H9 (cell line): ENCODE data around the gene TTBK1. TPM values are rescaled to one million over a fixed set of nuclear protein-coding genes. Genes with fewer than 3 reads are reported as not detected.

Experiments used
- DNase-seq: peaks from one replicate; pipeline ENCODE4 v3.0.0-alpha.2; 2017
- H2AFZ ChIP-seq: one replicate; pipeline ENCODE4 v1.6.1; 2013; ENCODE audit warnings: mild to moderate bottlenecking, low read length, control low read depth, moderate library complexity
- H2AK5ac ChIP-seq: 2 replicates; pipeline ENCODE4 v1.6.1; 2013; ENCODE audit warnings: low read length, control low read depth, mixed read lengths; ENCODE audit not compliant: insufficient read length
- H2BK120ac ChIP-seq: one replicate; pipeline ENCODE4 v1.6.1; 2013; ENCODE audit warnings: low read depth, mild to moderate bottlenecking, low read length, control low read depth, inconsistent platforms; ENCODE audit not compliant: poor library complexity, severe bottlenecking
- H2BK12ac ChIP-seq: 2 replicates; pipeline ENCODE4 v1.6.1; 2013; ENCODE audit warnings: low read length, control low read depth, mixed read lengths, low read depth; ENCODE audit not compliant: insufficient read length
- H2BK15ac ChIP-seq: 2 replicates; pipeline ENCODE4 v1.6.1; 2013; ENCODE audit warnings: low read depth, low read length, control low read depth
- H2BK20ac ChIP-seq: one replicate; pipeline ENCODE4 v1.6.1; 2013; ENCODE audit warnings: low read depth, mild to moderate bottlenecking, low read length, control low read depth, inconsistent platforms; ENCODE audit not compliant: poor library complexity, severe bottlenecking
- H2BK5ac ChIP-seq: 2 replicates; pipeline ENCODE4 v1.6.1; 2013; ENCODE audit warnings: low read length, control low read depth, mixed read lengths; ENCODE audit not compliant: insufficient read length
- H3K14ac ChIP-seq: 2 replicates; pipeline ENCODE4 v1.6.1; 2013; ENCODE audit warnings: low read length, control low read depth; ENCODE audit not compliant: insufficient read depth
- H3K18ac ChIP-seq: 2 replicates; pipeline ENCODE4 v1.6.1; 2013; ENCODE audit warnings: low read depth, mild to moderate bottlenecking, mixed read lengths, low read length, control low read depth; ENCODE audit not compliant: insufficient read length
- H3K23ac ChIP-seq: 2 replicates; pipeline ENCODE4 v1.6.1; 2013; ENCODE audit warnings: low read length, control low read depth, mixed read lengths, low read depth; ENCODE audit not compliant: insufficient read length
- H3K23me2 ChIP-seq: 2 replicates; pipeline ENCODE4 v1.6.1; 2013; ENCODE audit warnings: low read depth, mild to moderate bottlenecking, mixed read lengths, low read length, control low read depth; ENCODE audit not compliant: insufficient read length, poor library complexity, severe bottlenecking
- H3K27ac ChIP-seq: 2 replicates; pipeline ENCODE4 v1.5.1; 2013; ENCODE audit warnings: low read length, control low read depth, mixed read lengths, low read depth; ENCODE audit not compliant: insufficient read length
- H3K27me3 ChIP-seq: 2 replicates; pipeline ENCODE4 v1.6.1; 2013; ENCODE audit warnings: low read length, control low read depth, inconsistent platforms; ENCODE audit not compliant: insufficient read depth
- H3K4ac ChIP-seq: 2 replicates; pipeline ENCODE4 v1.6.1; 2013; ENCODE audit warnings: low read depth, mild to moderate bottlenecking, control low read depth, inconsistent platforms, low read length, moderate library complexity
- H3K4me1 ChIP-seq: 2 replicates; pipeline ENCODE4 v1.6.1; 2013; ENCODE audit warnings: low read length, control low read depth, inconsistent platforms; ENCODE audit not compliant: insufficient read depth
- H3K4me2 ChIP-seq: 2 replicates; pipeline ENCODE4 v1.6.1; 2013; ENCODE audit warnings: low read length, control low read depth, mixed read lengths; ENCODE audit not compliant: insufficient read length, insufficient read depth
- H3K56ac ChIP-seq: 2 replicates; pipeline ENCODE4 v1.6.1; 2013; ENCODE audit warnings: low read depth, mild to moderate bottlenecking, mixed read lengths, low read length, control low read depth; ENCODE audit not compliant: insufficient read length
- H3K79me1 ChIP-seq: 2 replicates; pipeline ENCODE4 v1.6.1; 2013; ENCODE audit warnings: low read depth, mild to moderate bottlenecking, moderate library complexity, low read length, control low read depth, inconsistent platforms; ENCODE audit not compliant: insufficient read depth, poor library complexity, severe bottlenecking
- H3K79me2 ChIP-seq: 2 replicates; pipeline ENCODE4 v1.6.1; 2013; ENCODE audit warnings: low read length, control low read depth, inconsistent platforms; ENCODE audit not compliant: insufficient read depth
- H3K9ac ChIP-seq: 2 replicates; pipeline ENCODE4 v1.6.1; 2013; ENCODE audit warnings: low read length, control low read depth, mixed read lengths; ENCODE audit not compliant: insufficient read length; ENCODE audit errors: extremely low read depth
- H3K9me3 ChIP-seq: one replicate; pipeline ENCODE4 v1.6.1; 2013; ENCODE audit warnings: low read depth, low read length, inconsistent platforms; ENCODE audit not compliant: control insufficient read depth
- H3T11ph ChIP-seq: one replicate; pipeline ENCODE4 v1.6.1; 2013; ENCODE audit warnings: mild to moderate bottlenecking, low read length, control low read depth, inconsistent platforms
- H4K20me1 ChIP-seq: one replicate; pipeline ENCODE4 v1.6.1; 2013; ENCODE audit not compliant: control insufficient read depth, insufficient read length, insufficient read depth
- H4K5ac ChIP-seq: 2 replicates; pipeline ENCODE4 v1.6.1; 2013; ENCODE audit warnings: low read depth, mild to moderate bottlenecking, mixed read lengths, low read length, control low read depth; ENCODE audit not compliant: insufficient read length
- H4K8ac ChIP-seq: replicated peaks from 2 replicates; pipeline ENCODE4 v1.6.1; 2013; ENCODE audit warnings: low read length, control low read depth, mixed read lengths, low read depth; ENCODE audit not compliant: insufficient read length
- H4K91ac ChIP-seq: 2 replicates; pipeline ENCODE4 v1.6.1; 2013; ENCODE audit warnings: low read depth, mild to moderate bottlenecking, moderate library complexity, mixed read lengths, low read length, control low read depth; ENCODE audit not compliant: insufficient read length
- H3K27ac Mint-ChIP-seq, 3 experiments: 2 replicates in 2 of 3; 3 replicates in 1 of 3; pipeline ENCODE4 v1.8.0; 2020 to 2021; ENCODE audit warnings: mixed read lengths in 3 of 3, mild to moderate bottlenecking in 1 of 3, moderate library complexity in 1 of 3
- H3K27me3 Mint-ChIP-seq: 2 replicates; pipeline ENCODE4 v1.8.0; 2021; ENCODE audit warnings: low read depth, mild to moderate bottlenecking, moderate library complexity, mixed read lengths
- H3K36me3 Mint-ChIP-seq, 3 experiments: 2 replicates in 2 of 3; 3 replicates in 1 of 3; pipeline ENCODE4 v1.8.0; 2020 to 2021; ENCODE audit warnings: low read depth in 3 of 3, mixed read lengths in 3 of 3; ENCODE audit not compliant: insufficient read depth in 1 of 3
- H3K4me1 Mint-ChIP-seq, 2 experiments: 2 replicates each; pipeline ENCODE4 v1.8.0; 2020; ENCODE audit warnings: mixed read lengths in 2 of 2
- H3K4me3 Mint-ChIP-seq, 2 experiments: 2 replicates in 1 of 2; 3 replicates in 1 of 2; pipeline ENCODE4 v1.8.0; 2020 to 2021; ENCODE audit warnings: mild to moderate bottlenecking in 2 of 2, mixed read lengths in 2 of 2, moderate library complexity in 1 of 2
- H3K9me3 Mint-ChIP-seq, 2 experiments: 2 replicates in 1 of 2; 3 replicates in 1 of 2; pipeline ENCODE4 v1.8.0; 2020; ENCODE audit warnings: mild to moderate bottlenecking in 2 of 2, mixed read lengths in 2 of 2, moderate library complexity in 1 of 2
- CTCF ChIP-seq: fragments of 200-600 bp; sonication (generic); conservative IDR thresholded peaks from 3 replicates; pipeline ENCODE4 v1.8.0; 2021; ENCODE audit warnings: antibody characterized with exemption, mild to moderate bottlenecking
- WGBS: extraction: QIAGEN DNeasy Blood & Tissue Kit; methylation state at CpG from one replicate; pipeline ENCODE4 v1.1.7; 2013; ENCODE audit warnings: missing lambda C conversion rate, low lambda C conversion rate, mixed read lengths; ENCODE audit not compliant: insufficient read length; ENCODE audit errors: extremely low coverage; 5-methylcytosine and 5-hydroxymethylcytosine counted together
- total RNA-seq: library from RNA; stranded (reverse); gene quantifications from 2 replicates; pipeline ENCODE4 v1.2.1, GENCODE V29; 2021

The TTBK1 gene
- total RNA-seq, 1 experiment from 2014 or later = 1.6 TPM

- Histone ChIP-seq H4K8ac (no peak overlapping the region), H4K20me1 (peaks cover 4% of the 10 kb centered on the region), H3K79me1 (no peaks in the 10 kb centered on the region), H2BK20ac (no peak overlapping the region), H3K23me2 (no peaks in the 10 kb centered on the region), H2BK5ac (no peak overlapping the region), H2BK120ac (no peak overlapping the region), H2BK12ac (no peak overlapping the region), H3K23ac (no peak overlapping the region), H4K5ac (no peak overlapping the region), H3K18ac (no peak overlapping the region), H3K9me3 (no peaks in the 10 kb centered on the region), H2AFZ (no peak overlapping the region), H2BK15ac (no peak overlapping the region), H2AK5ac (no peak overlapping the region), H3K4me1 (no peaks in the 10 kb centered on the region), H3K4ac (no peak overlapping the region), H3K27ac (no peak overlapping the region), H3K4me2 (no peak overlapping the region), H3T11ph (no peak overlapping the region), H3K27me3 (no peaks in the 10 kb centered on the region), H4K91ac (no peak overlapping the region), H3K9ac (no peak overlapping the region), H3K79me2 (no peaks in the 10 kb centered on the region), H3K56ac (no peak overlapping the region), H3K14ac (no peak overlapping the region)
- Mint-ChIP-seq H3K27ac (no peak overlapping the region), H3K4me3 (no peak overlapping the region), H3K4me1 (peaks cover 10 to 13% of the 10 kb centered on the region in 2 experiments), H3K36me3 (no peaks in the 10 kb centered on the region), H3K9me3 (no peaks in the 10 kb centered on the region), H3K27me3 (peaks cover 13% of the 10 kb centered on the region)
- no CpG with 5 or more reads among the region's 6 CpGs for WGBS
- no peak for DNase-seq
- TF ChIP-seq CTCF = no peak
Observed at GRCh38 chr6:43292341-43292740, 49.1 kb downstream of the TTBK1 start.
